ENCODE measurements around the gene ATE1. TPM values are rescaled to one million over a fixed set of nuclear protein-coding genes. Genes with fewer than 3 reads are reported as not detected.
"Not testable (repeated sequence)": the region's sequence is repeated elsewhere in the genome, so short reads cannot be mapped to it uniquely, and the experiment has no call there.

Gene ATE1
- polyA plus RNA-seq, 2 of the 4 experiments (the other 2 are of a cell fraction), result 27.2 to 58.8 TPM

DNA sequence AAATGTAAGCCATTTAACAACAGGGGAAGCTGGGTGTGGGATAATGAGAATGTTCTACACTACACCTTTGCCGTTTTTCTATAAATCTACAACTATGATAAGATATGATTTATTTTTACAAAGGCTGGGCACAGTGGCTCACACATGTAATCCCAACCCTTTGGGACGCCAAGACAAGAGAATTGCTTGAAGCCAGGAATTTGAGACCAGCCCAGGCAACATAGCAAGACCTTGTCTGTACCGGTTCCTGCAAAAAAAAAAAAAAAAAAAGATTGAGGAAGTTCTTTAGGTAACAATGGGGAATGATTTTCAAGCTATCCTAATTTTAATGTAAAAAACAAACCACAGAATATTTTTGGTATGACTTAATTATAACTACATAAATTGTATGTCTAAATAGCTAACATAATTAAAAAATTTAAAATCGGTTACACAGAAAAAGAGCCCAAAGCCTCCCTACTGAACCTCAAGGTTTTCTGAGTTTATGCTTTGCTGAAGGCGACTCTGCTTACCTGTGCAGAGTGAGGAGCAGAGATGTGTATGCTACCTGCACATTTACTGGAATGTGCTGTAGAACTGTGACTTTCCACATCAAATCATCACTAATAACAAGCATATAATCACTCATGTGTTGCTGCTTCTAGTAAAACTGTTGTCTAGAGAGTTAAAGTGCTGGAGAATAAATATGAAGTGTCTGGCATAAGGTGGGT, 163.4 kb downstream of the ATE1 start:
- H3K4me3 ChIP-seq, result no peak overlapping the region
- no peak overlapping the region for H3K4me2 ChIP-seq
- 92% methylated on average over 5 of the region's 5 CpGs for WGBS (ENCODE audit: missing lambda C conversion rate)
- no peak overlapping the region for H3K27ac ChIP-seq
- TF ChIP-seq EHF (CRISPR knock-in tag; IDR thresholded peaks at IDR 0.05), result no peak
- TF ChIP-seq, protein P1, sequence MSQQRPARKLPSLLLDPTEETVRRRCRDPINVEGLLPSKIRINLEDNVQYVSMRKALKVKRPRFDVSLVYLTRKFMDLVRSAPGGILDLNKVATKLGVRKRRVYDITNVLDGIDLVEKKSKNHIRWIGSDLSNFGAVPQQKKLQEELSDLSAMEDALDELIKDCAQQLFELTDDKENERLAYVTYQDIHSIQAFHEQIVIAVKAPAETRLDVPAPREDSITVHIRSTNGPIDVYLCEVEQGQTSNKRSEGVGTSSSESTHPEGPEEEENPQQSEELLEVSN (IDR thresholded peaks at IDR 0.05; ENCODE audit: borderline replicate concordance, low read depth), result no peak
- no peak for TF ChIP-seq JUN (IDR thresholded peaks at IDR 0.05)
- TF ChIP-seq TP53 (CRISPR knock-in tag; IDR thresholded peaks at IDR 0.05), result no peak
- TF ChIP-seq HEYL (CRISPR knock-in tag; IDR thresholded peaks at IDR 0.05), result no peak
- TF ChIP-seq HOXB5 (CRISPR knock-in tag; IDR thresholded peaks at IDR 0.05), result no peak
- TF ChIP-seq FOXS1 (CRISPR knock-in tag; IDR thresholded peaks at IDR 0.05), result no peak
- no peak for TF ChIP-seq FOSB (CRISPR knock-in tag; IDR thresholded peaks at IDR 0.05)
- TF ChIP-seq, protein P2, sequence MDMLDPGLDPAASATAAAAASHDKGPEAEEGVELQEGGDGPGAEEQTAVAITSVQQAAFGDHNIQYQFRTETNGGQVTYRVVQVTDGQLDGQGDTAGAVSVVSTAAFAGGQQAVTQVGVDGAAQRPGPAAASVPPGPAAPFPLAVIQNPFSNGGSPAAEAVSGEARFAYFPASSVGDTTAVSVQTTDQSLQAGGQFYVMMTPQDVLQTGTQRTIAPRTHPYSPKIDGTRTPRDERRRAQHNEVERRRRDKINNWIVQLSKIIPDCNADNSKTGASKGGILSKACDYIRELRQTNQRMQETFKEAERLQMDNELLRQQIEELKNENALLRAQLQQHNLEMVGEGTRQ (IDR thresholded peaks at IDR 0.05), result no peak
- TF ChIP-seq, protein P3, sequence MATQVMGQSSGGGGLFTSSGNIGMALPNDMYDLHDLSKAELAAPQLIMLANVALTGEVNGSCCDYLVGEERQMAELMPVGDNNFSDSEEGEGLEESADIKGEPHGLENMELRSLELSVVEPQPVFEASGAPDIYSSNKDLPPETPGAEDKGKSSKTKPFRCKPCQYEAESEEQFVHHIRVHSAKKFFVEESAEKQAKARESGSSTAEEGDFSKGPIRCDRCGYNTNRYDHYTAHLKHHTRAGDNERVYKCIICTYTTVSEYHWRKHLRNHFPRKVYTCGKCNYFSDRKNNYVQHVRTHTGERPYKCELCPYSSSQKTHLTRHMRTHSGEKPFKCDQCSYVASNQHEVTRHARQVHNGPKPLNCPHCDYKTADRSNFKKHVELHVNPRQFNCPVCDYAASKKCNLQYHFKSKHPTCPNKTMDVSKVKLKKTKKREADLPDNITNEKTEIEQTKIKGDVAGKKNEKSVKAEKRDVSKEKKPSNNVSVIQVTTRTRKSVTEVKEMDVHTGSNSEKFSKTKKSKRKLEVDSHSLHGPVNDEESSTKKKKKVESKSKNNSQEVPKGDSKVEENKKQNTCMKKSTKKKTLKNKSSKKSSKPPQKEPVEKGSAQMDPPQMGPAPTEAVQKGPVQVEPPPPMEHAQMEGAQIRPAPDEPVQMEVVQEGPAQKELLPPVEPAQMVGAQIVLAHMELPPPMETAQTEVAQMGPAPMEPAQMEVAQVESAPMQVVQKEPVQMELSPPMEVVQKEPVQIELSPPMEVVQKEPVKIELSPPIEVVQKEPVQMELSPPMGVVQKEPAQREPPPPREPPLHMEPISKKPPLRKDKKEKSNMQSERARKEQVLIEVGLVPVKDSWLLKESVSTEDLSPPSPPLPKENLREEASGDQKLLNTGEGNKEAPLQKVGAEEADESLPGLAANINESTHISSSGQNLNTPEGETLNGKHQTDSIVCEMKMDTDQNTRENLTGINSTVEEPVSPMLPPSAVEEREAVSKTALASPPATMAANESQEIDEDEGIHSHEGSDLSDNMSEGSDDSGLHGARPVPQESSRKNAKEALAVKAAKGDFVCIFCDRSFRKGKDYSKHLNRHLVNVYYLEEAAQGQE (IDR thresholded peaks at IDR 0.05), result no peak
- TF ChIP-seq, protein P4, sequence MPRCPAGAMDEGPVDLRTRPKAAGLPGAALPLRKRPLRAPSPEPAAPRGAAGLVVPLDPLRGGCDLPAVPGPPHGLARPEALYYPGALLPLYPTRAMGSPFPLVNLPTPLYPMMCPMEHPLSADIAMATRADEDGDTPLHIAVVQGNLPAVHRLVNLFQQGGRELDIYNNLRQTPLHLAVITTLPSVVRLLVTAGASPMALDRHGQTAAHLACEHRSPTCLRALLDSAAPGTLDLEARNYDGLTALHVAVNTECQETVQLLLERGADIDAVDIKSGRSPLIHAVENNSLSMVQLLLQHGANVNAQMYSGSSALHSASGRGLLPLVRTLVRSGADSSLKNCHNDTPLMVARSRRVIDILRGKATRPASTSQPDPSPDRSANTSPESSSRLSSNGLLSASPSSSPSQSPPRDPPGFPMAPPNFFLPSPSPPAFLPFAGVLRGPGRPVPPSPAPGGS (IDR thresholded peaks at IDR 0.05), result no peak
- H3K9me3 ChIP-seq, result peaks cover 27% of the 10 kb centered on the region
- H3K4me1 ChIP-seq, result no peaks in the 10 kb centered on the region
- POLR2A ChIA-PET, result interaction anchor here (0.7 kb wide), 1 partner anchor 24 kb away, joined by 5 read pairs; no protein-coding TSS in a partner anchor
- no peak for DNase-seq (ENCODE audit: low read depth in 1 of 2, low spot score in 1 of 2)
- FAIRE-seq, result no peak
- CTCF ChIA-PET, result interaction anchor here (0.6 to 0.7 kb wide), 3 partner anchors 137 to 1872 kb away, joined by 3 to 4 read pairs (median 3); no protein-coding TSS in a partner anchor
- no peak for ATAC-seq

DNA sequence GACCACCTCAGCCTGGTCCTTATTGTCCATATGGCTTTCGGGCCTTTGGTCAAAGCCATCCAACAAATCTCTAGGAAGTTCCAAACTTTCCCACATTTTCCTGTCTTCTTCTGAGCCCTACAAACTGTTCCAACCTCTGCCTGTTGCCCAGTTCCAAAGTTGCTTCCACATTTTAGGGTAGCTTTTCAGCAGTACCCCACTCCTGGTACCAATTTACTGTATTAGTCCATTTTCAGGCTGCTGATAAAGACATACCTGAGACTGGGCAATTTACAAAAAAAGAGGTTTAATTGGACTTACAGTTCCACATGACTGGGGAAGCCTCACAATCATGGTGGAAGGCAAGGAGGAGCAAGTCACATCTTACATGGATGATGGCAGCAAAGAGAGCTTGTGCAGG, 170.6 kb downstream of the ATE1 start:
- ATAC-seq; H3K27ac ChIP-seq; H3K4me2 ChIP-seq; DNase-seq (ENCODE audit: low read depth in 1 of 2, low spot score in 1 of 2); POLR2A ChIA-PET; H3K4me3 ChIP-seq; FAIRE-seq; CTCF ChIA-PET: not testable (repeated sequence)
- H3K9me3 ChIP-seq, result peaks cover 39% of the 10 kb centered on the region
- 100% methylated on average over 1 of the region's 1 CpG for WGBS (ENCODE audit: missing lambda C conversion rate)
- peaks cover 11% of the 10 kb centered on the region; the same call in 2 of the 3 replicates for H3K4me1 ChIP-seq

DNA sequence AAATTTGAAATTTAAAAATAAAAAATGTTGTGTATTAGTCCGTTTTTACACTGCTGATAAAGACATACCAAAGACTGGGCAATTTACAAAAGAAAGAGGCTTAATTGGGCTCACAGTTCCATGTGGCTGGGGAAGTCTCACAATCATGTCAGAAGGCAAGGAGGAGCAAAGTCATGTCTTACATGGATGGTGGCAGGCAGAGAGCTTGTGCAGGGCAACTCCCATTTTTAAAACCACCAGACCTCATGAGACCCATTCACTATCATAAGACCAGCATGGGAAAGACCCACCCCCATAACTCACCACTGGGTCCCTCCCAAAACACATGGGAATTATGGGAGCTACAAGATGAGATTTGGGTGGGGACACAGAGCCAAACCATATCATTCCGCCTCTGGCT, 172.3 kb downstream of the ATE1 start:
- FAIRE-seq; ATAC-seq; H3K4me3 ChIP-seq; POLR2A ChIA-PET; H3K4me2 ChIP-seq; CTCF ChIA-PET; H3K27ac ChIP-seq; DNase-seq (ENCODE audit: low read depth in 1 of 2, low spot score in 1 of 2): not testable (repeated sequence)
- peaks cover 11% of the 10 kb centered on the region; the same call in 2 of the 3 replicates for H3K4me1 ChIP-seq
- peaks cover 37% of the 10 kb centered on the region for H3K9me3 ChIP-seq
- 85% methylated on average over 2 of the region's 2 CpGs for WGBS (ENCODE audit: missing lambda C conversion rate)

DNA sequence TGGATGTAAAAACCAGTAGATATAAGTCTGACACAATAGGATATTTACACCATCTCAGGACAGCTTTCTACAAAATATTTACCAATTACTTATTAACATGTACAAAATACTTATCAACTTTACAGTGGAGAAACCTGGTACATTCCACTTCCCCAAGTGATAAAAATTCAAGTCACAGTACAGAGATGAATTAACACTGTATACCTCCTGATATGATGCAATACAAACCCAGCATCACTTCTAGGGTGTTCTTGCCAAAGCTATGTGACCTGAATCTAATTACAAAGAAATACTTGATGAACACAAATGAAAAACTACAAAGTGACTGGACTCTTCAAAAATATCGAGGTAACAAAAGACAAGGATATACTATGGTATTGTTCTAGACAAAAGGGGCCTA, 173.2 kb downstream of the ATE1 start:
- Histone ChIP-seq H3K4me1 (peaks cover 11% of the 10 kb centered on the region; the same call in 2 of the 3 replicates), H3K9me3 (peaks cover 31% of the 10 kb centered on the region), H3K27ac (no peak overlapping the region), H3K4me3 (no peak overlapping the region), H3K4me2 (no peak overlapping the region)
- TF ChIP-seq EP300 (IDR thresholded peaks at IDR 0.05) (no peak), HEYL (CRISPR knock-in tag; IDR thresholded peaks at IDR 0.05) (no peak), RNF2 (IDR thresholded peaks at IDR 0.05; ENCODE audit: borderline replicate concordance, low read depth) (no peak), CEBPB (IDR thresholded peaks at IDR 0.05) (0 out of 4 replicates have a peak, but pooled peaks have one; percentile 5 to 6), ZNF302 (CRISPR knock-in tag; IDR thresholded peaks at IDR 0.05) (no peak)
- WGBS (ENCODE audit: missing lambda C conversion rate), result 97% methylated on average over 1 of the region's 1 CpG
- FAIRE-seq (peak; percentile 28), ATAC-seq (no peak), DNase-seq (ENCODE audit: low read depth in 1 of 2, low spot score in 1 of 2) (no peak)
- CTCF ChIA-PET, result no interaction called here
- POLR2A ChIA-PET, result no interaction called here

Data from A549 (cell line).